ENCODE data around the gene HGFAC.
"Not testable (repeated sequence)": the region's sequence is repeated elsewhere in the genome, so short reads cannot be mapped to it uniquely, and the experiment has no call there.

Gene HGFAC

DNA sequence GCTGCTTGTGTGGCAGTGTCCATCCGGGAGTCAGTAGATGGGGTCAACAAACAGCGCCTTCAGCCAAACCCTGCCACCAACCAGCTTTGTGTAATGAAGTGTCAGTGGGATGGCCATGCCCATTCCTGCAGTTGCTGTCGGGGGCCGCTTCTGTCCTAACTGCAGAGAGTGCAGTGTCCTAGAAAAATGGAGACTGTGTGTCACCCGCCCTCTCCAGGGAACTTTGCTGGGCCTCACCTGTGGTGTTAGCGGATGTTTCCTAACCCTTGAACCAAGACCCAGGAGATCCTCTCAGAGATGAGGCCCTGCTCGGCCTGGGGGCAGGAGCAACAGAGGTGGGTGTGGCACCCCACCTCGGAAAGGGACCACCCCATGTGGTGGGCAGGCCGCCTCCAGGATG is 35.3 kb upstream of the HGFAC start:
- H3K4me3 ChIP-seq (replicated peaks; ENCODE audit: low read depth, low read length), result no peak overlapping the region
- no peak for DNase-seq (ENCODE audit: low read depth)
- TF ChIP-seq, protein P1, sequence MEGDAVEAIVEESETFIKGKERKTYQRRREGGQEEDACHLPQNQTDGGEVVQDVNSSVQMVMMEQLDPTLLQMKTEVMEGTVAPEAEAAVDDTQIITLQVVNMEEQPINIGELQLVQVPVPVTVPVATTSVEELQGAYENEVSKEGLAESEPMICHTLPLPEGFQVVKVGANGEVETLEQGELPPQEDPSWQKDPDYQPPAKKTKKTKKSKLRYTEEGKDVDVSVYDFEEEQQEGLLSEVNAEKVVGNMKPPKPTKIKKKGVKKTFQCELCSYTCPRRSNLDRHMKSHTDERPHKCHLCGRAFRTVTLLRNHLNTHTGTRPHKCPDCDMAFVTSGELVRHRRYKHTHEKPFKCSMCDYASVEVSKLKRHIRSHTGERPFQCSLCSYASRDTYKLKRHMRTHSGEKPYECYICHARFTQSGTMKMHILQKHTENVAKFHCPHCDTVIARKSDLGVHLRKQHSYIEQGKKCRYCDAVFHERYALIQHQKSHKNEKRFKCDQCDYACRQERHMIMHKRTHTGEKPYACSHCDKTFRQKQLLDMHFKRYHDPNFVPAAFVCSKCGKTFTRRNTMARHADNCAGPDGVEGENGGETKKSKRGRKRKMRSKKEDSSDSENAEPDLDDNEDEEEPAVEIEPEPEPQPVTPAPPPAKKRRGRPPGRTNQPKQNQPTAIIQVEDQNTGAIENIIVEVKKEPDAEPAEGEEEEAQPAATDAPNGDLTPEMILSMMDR (IDR thresholded peaks at IDR 0.05; ENCODE audit: low read length, missing control alignments), result no peak

DNA sequence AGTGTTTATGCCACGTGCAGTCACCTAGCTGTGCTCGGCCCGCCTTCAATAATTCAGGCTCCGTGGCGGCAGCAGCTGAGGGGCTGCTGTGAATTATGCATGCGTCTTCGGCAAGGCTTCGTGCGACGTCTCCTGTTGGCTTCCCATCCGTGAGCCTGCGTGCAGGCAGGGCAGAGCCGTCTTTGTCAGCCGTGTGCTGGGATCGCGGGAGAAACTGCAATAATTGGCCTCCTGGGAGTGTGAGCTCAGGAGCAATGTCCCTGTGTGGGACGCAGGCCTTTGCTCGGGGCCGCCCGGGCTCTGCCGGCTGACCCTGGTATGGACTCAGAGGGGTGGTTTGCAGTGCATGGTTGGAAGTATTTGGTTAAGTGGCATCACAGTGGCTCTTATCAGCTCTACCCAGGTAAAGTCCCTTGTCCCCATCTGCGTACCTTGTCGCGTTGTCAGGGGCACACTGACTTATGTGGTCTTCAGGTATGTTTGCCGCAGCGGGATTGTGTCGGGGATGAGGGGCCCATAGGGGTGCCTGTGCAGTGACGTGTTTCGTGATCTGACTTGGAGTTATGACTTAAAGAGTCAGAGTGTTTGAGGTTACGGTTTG is 34.5 kb upstream of the HGFAC start:
- H3K4me3 ChIP-seq (replicated peaks; ENCODE audit: low read depth, low read length), result no peak overlapping the region
- TF ChIP-seq, protein P1 (IDR thresholded peaks at IDR 0.05; ENCODE audit: low read length, missing control alignments), result no peak
- no peak for DNase-seq (ENCODE audit: low read depth)

DNA sequence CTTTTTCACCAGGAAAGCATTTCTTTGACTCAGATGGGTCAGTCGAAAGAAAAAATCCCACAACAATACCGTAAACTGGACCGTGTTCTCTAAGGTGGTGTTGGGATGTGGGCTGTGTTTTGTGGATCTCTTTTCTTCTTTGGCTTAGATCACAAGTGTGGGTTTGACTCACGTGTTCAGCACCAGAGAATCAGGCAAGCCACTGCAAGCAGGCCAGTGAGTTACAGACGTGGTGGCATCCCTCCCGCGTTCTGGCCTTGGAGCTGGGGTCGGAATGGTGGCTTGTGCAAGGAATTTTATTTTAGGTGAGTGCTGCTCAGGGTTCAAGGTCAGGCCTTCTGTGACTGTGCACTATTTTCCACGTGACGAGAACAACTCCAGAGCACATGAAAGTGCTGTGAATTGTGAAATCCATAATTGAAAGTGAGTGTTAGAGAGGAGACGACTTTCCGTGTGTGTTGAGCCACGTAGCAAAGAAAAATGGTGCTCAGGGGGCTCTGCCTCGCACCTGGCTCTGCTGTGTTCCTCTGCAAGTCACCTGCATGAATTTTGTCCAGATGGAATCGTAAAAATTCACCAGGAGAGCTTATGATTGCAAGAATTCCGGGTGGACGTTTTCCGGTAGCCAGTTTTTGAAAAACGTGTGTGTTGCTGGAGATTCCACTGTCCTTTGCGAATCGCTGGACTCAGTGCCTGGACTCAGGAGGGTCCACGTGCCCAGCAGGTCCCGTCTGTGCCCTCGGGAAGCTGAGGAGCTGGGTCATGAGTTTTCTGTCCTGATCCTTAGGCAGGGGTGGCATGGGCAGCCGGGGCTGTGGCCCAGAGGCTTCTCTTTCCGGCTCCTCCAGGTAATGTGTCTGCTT is 33.6 kb upstream of the HGFAC start:
- no peak for DNase-seq (ENCODE audit: low read depth)
- TF ChIP-seq, protein P1 (IDR thresholded peaks at IDR 0.05; ENCODE audit: low read length, missing control alignments), result no peak
- no peak overlapping the region for H3K4me3 ChIP-seq (replicated peaks; ENCODE audit: low read depth, low read length)

DNA sequence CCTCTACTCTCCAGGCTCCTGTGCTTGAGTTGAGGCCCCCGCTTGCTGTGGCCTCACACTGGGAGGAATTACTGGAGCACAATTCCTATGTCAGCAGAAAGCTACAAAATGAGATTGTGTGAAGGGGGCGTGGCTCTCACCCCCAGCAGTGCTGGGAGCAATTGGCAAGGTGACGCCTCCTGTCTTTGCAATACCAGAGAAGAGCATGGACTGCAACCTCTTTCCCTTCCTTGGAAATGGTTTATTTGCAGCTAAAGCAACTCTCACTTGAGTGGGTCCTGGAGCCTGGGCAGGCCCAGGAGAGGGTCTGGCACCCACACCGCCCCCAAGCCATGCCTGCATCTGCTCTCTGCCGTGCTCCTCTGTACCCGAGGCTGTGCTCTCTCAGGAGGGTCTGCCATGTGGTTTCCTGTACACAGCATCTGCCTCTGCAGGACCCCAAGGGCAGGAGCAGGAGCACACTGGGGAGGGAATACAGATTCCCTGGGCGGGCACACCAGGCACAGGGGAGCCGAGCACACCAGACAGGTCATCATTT is 32.9 kb upstream of the HGFAC start:
- no peak overlapping the region for H3K4me3 ChIP-seq (replicated peaks; ENCODE audit: low read depth, low read length)
- DNase-seq (ENCODE audit: low read depth), result no peak
- TF ChIP-seq, protein P1 (IDR thresholded peaks at IDR 0.05; ENCODE audit: low read length, missing control alignments), result no peak

DNA sequence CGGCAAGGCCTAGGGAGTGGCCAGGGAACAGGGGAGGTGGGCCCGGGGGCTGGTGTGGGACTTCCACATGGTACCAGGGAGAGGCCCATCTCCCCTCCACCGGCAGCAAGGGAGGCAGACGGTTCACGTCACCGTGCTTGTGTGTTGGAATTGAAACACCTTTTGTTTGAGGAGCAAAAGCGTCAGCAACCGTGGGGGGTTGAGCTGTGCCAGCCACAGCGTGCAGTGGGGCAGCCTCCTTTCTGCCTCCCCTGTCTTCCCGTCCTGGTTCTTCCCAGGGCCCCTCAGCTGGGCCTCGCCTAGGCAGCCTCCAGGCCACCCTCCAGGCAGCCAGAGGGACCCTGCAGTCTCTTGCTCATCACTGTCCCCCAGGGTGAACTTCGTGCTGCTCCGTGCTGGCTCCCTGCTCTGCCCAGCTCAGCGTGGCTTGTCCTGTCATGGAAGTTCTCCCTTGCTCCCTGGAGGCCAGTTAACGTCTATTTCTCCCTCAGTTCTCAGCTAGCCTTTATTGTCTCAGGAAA is 32.1 kb upstream of the HGFAC start:
- DNase-seq (ENCODE audit: low read depth), result no peak
- TF ChIP-seq, protein P1 (IDR thresholded peaks at IDR 0.05; ENCODE audit: low read length, missing control alignments), result no peak
- no peak overlapping the region for H3K4me3 ChIP-seq (replicated peaks; ENCODE audit: low read depth, low read length)

DNA sequence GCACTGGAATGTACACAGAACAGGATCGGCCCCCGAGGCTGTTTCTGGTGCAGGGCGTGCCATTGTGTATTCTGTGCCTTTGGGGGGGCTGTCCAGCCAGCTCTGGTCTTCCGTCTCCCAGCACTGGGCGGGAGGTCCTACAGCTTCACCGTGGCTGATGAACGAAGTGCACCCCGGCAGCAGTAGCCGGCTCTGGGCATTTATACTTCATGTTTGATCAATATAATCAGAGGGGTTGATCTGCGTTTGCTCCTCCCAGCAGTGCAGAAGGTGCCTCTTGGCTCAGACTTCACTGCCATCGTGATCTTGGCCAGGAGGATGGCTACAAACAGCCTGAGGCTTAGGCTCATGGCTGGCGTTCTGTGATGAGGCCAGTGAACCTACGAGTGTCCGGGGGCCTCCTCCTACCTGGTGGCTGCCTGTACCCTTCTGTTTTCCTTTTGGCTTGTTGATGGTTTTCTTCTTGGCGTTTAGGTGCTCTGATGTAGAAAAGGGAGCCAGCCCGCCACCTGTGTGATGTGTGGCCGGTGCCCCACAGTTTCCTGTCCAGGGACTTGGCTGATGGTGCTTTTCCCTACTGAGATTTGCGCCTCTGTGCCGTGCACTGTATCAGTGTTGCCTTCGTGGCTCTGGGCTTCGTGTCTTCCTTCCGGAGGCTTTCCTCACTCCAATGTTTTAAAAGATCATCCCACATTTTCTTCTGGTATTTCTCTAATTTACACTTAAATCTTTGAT is 31.2 kb upstream of the HGFAC start:
- no peak overlapping the region for H3K4me3 ChIP-seq (replicated peaks; ENCODE audit: low read depth, low read length)
- DNase-seq (ENCODE audit: low read depth), result no peak
- TF ChIP-seq, protein P1 (IDR thresholded peaks at IDR 0.05; ENCODE audit: low read length, missing control alignments), result no peak

DNA sequence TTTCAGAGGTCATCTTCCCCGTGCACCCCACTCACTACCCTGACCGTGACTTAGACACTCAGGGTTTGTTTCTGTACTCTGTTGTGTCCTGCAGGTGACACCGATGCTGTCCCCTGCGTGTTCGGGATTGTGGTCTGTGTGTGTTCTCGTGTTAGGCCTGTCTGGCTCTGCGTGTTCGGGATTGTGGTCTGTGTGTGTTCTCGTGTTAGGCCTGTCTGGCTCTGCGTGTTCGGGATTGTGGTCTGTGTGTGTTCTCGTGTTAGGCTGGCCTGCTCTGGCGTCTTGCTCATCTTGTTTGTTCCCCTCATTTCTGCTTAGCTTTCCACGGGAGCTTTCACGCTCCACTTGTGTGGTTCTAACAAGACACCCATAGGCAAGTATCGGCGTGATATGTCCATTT is 30.6 kb upstream of the HGFAC start:
- H3K4me3 ChIP-seq (replicated peaks; ENCODE audit: low read depth, low read length); DNase-seq (ENCODE audit: low read depth): not testable (repeated sequence)

Measured in fibroblast of pulmonary artery (primary cell).